Measurements from ENCODE around the gene CCT8L2. TPM values are rescaled to one million over a fixed set of nuclear protein-coding genes. Genes with fewer than 3 reads are reported as not detected.
A peak's percentile ranks its signal among the peaks of the same experiment; 100 is the strongest.
"Not testable (repeated sequence)": the region's sequence is repeated elsewhere in the genome, so short reads cannot be mapped to it uniquely, and the experiment has no call there.

CCT8L2 gene
- total RNA-seq, 2 experiments from 2014 or later = not detected

- H3K4me1 Mint-ChIP-seq, H3K36me3 Mint-ChIP-seq, H3K9me3 Mint-ChIP-seq: not testable (repeated sequence)
- H3K27ac Mint-ChIP-seq = peak overlapping the region; percentile 61
- DNase-seq = peak; percentile 9
- H3K4me3 Mint-ChIP-seq = peak overlapping the region; percentile 80
- peaks cover 55% of the 10 kb centered on the region for H3K27me3 Mint-ChIP-seq
Observed at GRCh38 chr22:16602728-16603447, 10.3 kb upstream of the CCT8L2 start.

GRCh38 chr22:16602224-16602727 is 9.7 kb upstream of the CCT8L2 start:
- peak; percentile 9 for DNase-seq
- H3K9me3 Mint-ChIP-seq, H3K36me3 Mint-ChIP-seq, H3K4me1 Mint-ChIP-seq, H3K27ac Mint-ChIP-seq: not testable (repeated sequence)
- Mint-ChIP-seq H3K27me3 (peaks cover 55% of the 10 kb centered on the region), H3K4me3 (peak overlapping the region; percentile 80)

GRCh38 chr22:16601437-16602223 is 9.0 kb upstream of the CCT8L2 start:
- DNase-seq = peak; percentile 22
- H3K27ac Mint-ChIP-seq = no peak overlapping the region
- peaks cover 4% of the 10 kb centered on the region for H3K4me1 Mint-ChIP-seq
- no peaks in the 10 kb centered on the region for H3K36me3 Mint-ChIP-seq
- H3K9me3 Mint-ChIP-seq = no peaks in the 10 kb centered on the region
- peak overlapping the region; percentile 61 for H3K4me3 Mint-ChIP-seq
- H3K27me3 Mint-ChIP-seq = peaks cover 52% of the 10 kb centered on the region

- peaks cover 55% of the 10 kb centered on the region for H3K27me3 Mint-ChIP-seq
- H3K27ac Mint-ChIP-seq, H3K36me3 Mint-ChIP-seq, H3K4me1 Mint-ChIP-seq, H3K9me3 Mint-ChIP-seq: not testable (repeated sequence)
- DNase-seq = peak; percentile 64
- peak overlapping the region; percentile 34 for H3K4me3 Mint-ChIP-seq
Observed at GRCh38 chr22:16600644-16601436, 8.2 kb upstream of the CCT8L2 start.

- not testable (repeated sequence) for H3K9me3 Mint-ChIP-seq, DNase-seq, H3K36me3 Mint-ChIP-seq, H3K4me3 Mint-ChIP-seq, H3K27ac Mint-ChIP-seq, H3K4me1 Mint-ChIP-seq
- peaks cover 56% of the 10 kb centered on the region for H3K27me3 Mint-ChIP-seq
Observed at GRCh38 chr22:16599648-16600047, 7.0 kb upstream of the CCT8L2 start.

- not testable (repeated sequence) for H3K4me3 Mint-ChIP-seq, H3K9me3 Mint-ChIP-seq, H3K27ac Mint-ChIP-seq, H3K36me3 Mint-ChIP-seq, H3K4me1 Mint-ChIP-seq, DNase-seq
- peaks cover 25% of the 10 kb centered on the region for H3K27me3 Mint-ChIP-seq
Observed at GRCh38 chr22:16595251-16595650, 2.6 kb upstream of the CCT8L2 start.

GRCh38 chr22:16594026-16594425 is 1.4 kb upstream of the CCT8L2 start:
- Mint-ChIP-seq H3K4me3 (no peak overlapping the region), H3K27me3 (peaks cover 15% of the 10 kb centered on the region), H3K9me3 (no peaks in the 10 kb centered on the region), H3K27ac (no peak overlapping the region), H3K36me3 (no peaks in the 10 kb centered on the region), H3K4me1 (no peaks in the 10 kb centered on the region)
- no peak for DNase-seq

- H3K27me3 Mint-ChIP-seq, H3K4me1 Mint-ChIP-seq, DNase-seq, H3K36me3 Mint-ChIP-seq, H3K9me3 Mint-ChIP-seq, H3K4me3 Mint-ChIP-seq, H3K27ac Mint-ChIP-seq: not testable (repeated sequence)
Observed at GRCh38 chr22:16592231-16592630, 379 bp downstream of the CCT8L2 start.

- not testable (repeated sequence) for H3K36me3 Mint-ChIP-seq, H3K27me3 Mint-ChIP-seq, H3K9me3 Mint-ChIP-seq, H3K4me1 Mint-ChIP-seq, DNase-seq, H3K27ac Mint-ChIP-seq, H3K4me3 Mint-ChIP-seq
Observed at GRCh38 chr22:16591136-16591535, 1.5 kb downstream of the CCT8L2 start.

GRCh38 chr22:16586991-16587390 is 5.6 kb downstream of the CCT8L2 start:
- Mint-ChIP-seq H3K36me3 (no peaks in the 10 kb centered on the region), H3K9me3 (no peaks in the 10 kb centered on the region), H3K4me3 (no peak overlapping the region), H3K4me1 (no peaks in the 10 kb centered on the region), H3K27me3 (no peaks in the 10 kb centered on the region), H3K27ac (no peak overlapping the region)
- DNase-seq = no peak

- Mint-ChIP-seq H3K36me3 (no peaks in the 10 kb centered on the region), H3K9me3 (no peaks in the 10 kb centered on the region), H3K27ac (no peak overlapping the region), H3K4me1 (no peaks in the 10 kb centered on the region), H3K27me3 (no peaks in the 10 kb centered on the region), H3K4me3 (no peak overlapping the region)
- DNase-seq = no peak
Observed at GRCh38 chr22:16586170-16586569, 6.4 kb downstream of the CCT8L2 start.

GRCh38 chr22:16580872-16581271 is 11.7 kb downstream of the CCT8L2 start:
- not testable (repeated sequence) for H3K4me3 Mint-ChIP-seq, H3K27ac Mint-ChIP-seq, H3K4me1 Mint-ChIP-seq, H3K9me3 Mint-ChIP-seq, DNase-seq, H3K36me3 Mint-ChIP-seq, H3K27me3 Mint-ChIP-seq

GRCh38 chr22:16569240-16569834 is 23.3 kb downstream of the CCT8L2 start:
- H3K27ac Mint-ChIP-seq, H3K27me3 Mint-ChIP-seq, H3K36me3 Mint-ChIP-seq: not testable (repeated sequence)

GRCh38 chr22:16568425-16568758 is 24.2 kb downstream of the CCT8L2 start:
- H3K36me3 Mint-ChIP-seq = no peaks in the 10 kb centered on the region
- H3K27ac Mint-ChIP-seq = no peak overlapping the region
- DNase-seq = no peak
- no peaks in the 10 kb centered on the region for H3K9me3 Mint-ChIP-seq
- H3K27me3 Mint-ChIP-seq = no peaks in the 10 kb centered on the region
- no peaks in the 10 kb centered on the region for H3K4me1 Mint-ChIP-seq
- no peak overlapping the region for H3K4me3 Mint-ChIP-seq

More at GRCh38 chr22:16569240-16569834, 23.3 kb downstream of the CCT8L2 start:
- H3K9me3 Mint-ChIP-seq, H3K4me1 Mint-ChIP-seq, DNase-seq, H3K4me3 Mint-ChIP-seq: not testable (repeated sequence)

Measured in activated naive CD8-positive, alpha-beta T cell treated with anti-CD3 and anti-CD28 coated beads for 36 hours (primary cell).